ENCODE results near the gene NUAK2.

- TF ChIP-seq CTCF (conservative IDR thresholded peaks at IDR 0.05) (no peak), EZH2 (IDR thresholded peaks at IDR 0.05; ENCODE audit: low read depth) (no peak)
Measured at GRCh38 chr1:205351984-205352713, 30.6 kb upstream of the NUAK2 start.

Data from PC-9 (cell line).